WERI-Rb-1 (cell line): ENCODE measurements around the gene ICAM3.

ENCODE experiments used
- DNase-seq: peaks from one replicate; pipeline ENCODE4 v3.0.0-alpha.2; 2020
- H3K27ac ChIP-seq: fragments of 250-450 bp; sonication (Bioruptor Pico); 2 replicates; pipeline ENCODE4 v1.5.1; 2020; ENCODE audit warnings: mild to moderate bottlenecking, moderate library complexity
- H3K27me3 ChIP-seq: fragments of 250-450 bp; sonication (Bioruptor Pico); 2 replicates; pipeline ENCODE4 v1.5.1; 2021; ENCODE audit warnings: mild to moderate bottlenecking, low read depth, moderate library complexity; ENCODE audit not compliant: insufficient read depth, severe bottlenecking
- H3K36me3 ChIP-seq: fragments of 250-450 bp; sonication (Bioruptor Pico); 2 replicates; pipeline ENCODE4 v1.5.1; 2020; ENCODE audit warnings: mild to moderate bottlenecking, moderate library complexity
- H3K4me3 ChIP-seq: 2 replicates; pipeline ENCODE4 v1.5.1; 2011; ENCODE audit warnings: low read depth, mild to moderate bottlenecking, control low read depth, low read length
- H3K9me3 ChIP-seq: fragments of 250-450 bp; sonication (Bioruptor Pico); 2 replicates; pipeline ENCODE4 v1.5.1; 2021; ENCODE audit warnings: mild to moderate bottlenecking, moderate library complexity; ENCODE audit not compliant: severe bottlenecking
- TF ChIP-seq, protein P1 (sequence below): IDR thresholded peaks from 2 replicates; pipeline ENCODE4 v1.5.1; 2011; ENCODE audit warnings: low read depth, mild to moderate bottlenecking, control low read depth, inconsistent platforms, low read length

Gene ICAM3

DNA sequence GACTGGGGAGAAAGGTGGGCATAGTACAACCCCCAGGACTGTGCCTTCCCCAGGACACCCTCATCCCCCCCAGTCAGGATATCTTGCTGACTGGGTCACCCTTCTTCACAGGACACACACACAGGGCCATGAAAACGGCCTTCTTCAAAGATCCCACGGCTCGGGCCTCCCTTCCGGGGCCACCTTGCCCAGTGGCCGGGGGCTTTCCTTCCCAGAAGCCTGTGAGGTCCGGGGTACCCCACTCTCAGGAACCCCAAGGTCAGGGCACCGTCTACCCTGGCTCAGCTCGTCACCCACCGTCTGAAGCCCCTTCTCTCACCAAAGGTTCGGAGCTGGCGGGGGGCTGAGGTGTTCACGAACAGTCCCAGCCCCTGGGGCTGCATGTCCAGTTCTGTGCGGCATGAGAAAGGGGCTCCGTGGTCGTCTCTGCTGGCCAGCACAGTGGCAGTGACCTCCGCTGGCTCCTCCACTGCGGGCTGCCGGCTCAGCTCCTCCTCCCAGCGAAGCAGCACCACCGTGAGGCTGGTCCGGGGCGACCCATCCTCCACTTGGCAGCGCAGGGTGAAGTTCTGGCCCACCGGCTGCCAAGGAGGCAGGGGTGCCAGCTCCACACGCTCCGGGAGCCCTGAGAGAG, 4.0 kb downstream of the ICAM3 start:
- peaks cover 29% of the 10 kb centered on the region for H3K36me3 ChIP-seq
- peak overlapping the region; percentile 24; the same call in 1 of the 2 replicates for H3K27ac ChIP-seq
- H3K9me3 ChIP-seq: no peaks in the 10 kb centered on the region
- H3K4me3 ChIP-seq: no peak overlapping the region
- no peaks in the 10 kb centered on the region for H3K27me3 ChIP-seq
- TF ChIP-seq, protein P1, sequence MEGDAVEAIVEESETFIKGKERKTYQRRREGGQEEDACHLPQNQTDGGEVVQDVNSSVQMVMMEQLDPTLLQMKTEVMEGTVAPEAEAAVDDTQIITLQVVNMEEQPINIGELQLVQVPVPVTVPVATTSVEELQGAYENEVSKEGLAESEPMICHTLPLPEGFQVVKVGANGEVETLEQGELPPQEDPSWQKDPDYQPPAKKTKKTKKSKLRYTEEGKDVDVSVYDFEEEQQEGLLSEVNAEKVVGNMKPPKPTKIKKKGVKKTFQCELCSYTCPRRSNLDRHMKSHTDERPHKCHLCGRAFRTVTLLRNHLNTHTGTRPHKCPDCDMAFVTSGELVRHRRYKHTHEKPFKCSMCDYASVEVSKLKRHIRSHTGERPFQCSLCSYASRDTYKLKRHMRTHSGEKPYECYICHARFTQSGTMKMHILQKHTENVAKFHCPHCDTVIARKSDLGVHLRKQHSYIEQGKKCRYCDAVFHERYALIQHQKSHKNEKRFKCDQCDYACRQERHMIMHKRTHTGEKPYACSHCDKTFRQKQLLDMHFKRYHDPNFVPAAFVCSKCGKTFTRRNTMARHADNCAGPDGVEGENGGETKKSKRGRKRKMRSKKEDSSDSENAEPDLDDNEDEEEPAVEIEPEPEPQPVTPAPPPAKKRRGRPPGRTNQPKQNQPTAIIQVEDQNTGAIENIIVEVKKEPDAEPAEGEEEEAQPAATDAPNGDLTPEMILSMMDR: no peak
- no peak for DNase-seq

DNA sequence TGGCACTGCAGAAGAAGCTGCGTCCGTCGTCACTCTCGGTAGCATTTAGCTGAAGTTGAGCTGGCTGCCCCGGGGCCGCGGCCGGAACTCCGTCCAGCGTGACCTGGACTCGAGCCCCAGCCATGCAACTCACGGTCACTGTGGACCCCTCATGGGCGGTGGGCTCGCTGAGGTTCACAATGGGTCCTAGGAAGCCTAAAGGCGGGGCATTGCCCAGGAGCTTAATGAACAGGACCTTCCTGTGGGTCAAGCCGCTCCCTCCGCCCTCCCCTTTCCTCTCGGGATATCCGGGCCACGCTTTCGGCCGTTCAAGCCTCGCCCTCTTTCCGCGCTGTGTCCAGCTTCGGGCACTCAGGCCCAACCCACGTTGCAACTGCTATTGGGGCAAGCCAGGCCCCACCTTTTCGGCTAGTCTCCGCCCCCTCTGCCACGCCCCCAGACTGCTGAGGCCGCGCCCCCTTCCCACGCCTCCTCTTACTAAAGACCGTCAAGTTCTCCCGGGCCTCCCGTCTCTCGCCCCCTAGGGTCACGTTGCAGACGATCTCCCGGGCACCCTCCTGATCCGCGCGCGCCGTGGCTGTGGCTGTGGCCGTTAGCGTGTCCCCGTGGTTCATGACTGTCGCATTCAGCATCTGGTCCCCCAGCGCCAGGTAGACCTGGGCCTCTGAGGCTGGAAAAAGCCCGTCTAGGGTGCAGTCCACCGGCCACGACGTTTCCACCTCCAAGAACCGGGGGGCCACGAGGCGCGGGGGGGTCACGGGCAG, 4.7 kb downstream of the ICAM3 start:
- Histone ChIP-seq H3K9me3 (no peaks in the 10 kb centered on the region), H3K27me3 (no peaks in the 10 kb centered on the region), H3K4me3 (no peak overlapping the region), H3K36me3 (peaks cover 36% of the 10 kb centered on the region), H3K27ac (peak overlapping the region; percentile 99; the same call in 1 of the 2 replicates)
- TF ChIP-seq, protein P1: no peak
- DNase-seq: peak; percentile 62

DNA sequence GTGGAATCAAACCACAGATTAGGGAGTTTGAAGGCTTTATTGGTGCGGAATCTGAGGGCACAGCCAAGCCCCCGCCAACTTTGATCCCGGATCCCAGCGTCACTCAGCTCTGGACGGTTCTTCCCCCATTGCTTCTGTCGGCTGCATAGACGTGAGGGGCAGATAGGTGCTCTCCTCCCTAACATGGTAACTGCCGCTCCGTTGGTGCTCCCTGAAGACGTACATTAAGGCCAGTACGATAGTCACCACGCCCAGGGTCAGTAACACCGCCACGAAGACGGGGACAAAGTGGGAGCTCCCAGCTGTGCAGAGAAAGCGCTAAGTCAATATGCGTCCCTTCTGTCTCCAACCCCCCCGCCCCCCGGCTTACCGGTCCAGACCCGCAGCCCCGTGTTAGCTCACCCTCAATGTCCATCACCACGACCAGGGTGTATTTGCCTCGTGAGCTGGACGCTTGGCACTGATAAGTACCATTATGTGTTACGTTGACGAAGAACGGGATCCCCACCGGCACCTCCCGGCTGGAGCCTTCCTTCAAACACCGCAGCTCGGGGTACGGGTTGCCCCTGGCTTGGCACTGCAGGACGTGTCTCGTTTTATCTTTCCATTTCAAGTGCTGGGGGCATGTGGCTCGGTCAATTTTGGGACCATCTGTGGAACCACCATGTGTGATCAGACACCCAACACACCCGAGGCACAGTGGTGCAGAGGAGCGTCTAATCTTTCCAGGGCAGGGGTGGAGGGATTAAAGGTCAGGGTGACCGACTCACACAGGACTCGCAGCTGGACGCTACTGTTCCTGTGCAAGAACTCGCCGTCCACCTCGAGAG, 5.5 kb downstream of the ICAM3 start:
- no peak for DNase-seq
- Histone ChIP-seq H3K27me3 (no peaks in the 10 kb centered on the region), H3K4me3 (peak overlapping the region; percentile 74), H3K36me3 (peaks cover 44% of the 10 kb centered on the region), H3K9me3 (no peaks in the 10 kb centered on the region), H3K27ac (peak overlapping the region; percentile 99)
- TF ChIP-seq, protein P1: no peak

DNA sequence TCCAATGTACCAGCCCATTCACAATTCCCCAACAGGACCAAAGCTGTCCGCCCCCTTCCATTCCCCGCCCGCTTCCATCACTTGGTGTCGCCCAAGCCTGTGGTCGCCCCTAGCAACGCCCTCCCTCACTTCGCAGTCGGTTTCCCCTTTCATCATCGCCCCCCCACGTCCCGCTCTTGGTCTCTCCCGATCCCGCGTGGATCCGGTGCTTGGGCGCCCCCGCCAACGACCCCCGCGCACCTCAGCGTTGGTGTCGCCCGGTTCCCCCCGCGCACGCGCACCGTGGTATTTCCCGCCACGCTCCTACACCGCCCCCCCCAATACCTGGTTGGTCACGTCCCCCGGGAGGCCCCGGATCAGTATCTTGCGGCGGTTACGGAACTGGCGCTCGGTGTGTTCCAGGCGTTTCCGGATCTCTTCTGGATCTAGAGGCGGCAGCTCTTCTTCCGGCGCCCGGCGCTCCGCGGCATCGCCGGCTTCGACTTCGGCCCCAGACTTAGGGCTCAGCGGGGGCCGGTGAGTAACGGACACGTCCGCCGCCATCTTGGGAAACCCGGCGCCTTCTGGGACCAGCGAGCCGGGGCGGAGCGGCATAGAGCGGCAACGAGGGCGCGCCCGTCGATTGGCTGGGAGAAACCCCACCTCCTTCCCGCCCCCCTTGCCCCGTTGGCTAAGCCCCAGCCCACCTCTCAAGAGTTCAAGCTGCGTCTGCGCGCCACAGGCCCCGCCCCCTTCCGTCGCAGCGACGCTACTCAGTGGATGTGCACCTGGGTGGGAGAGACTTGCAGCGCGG, 6.3 kb downstream of the ICAM3 start, which contains the start of gene RAVER1:
RAVER1 (minus strand) TSS at position 565 of the 793 bp plus-strand sequence; CDS start at position 543, 22 bp downstream.
- TF ChIP-seq, protein P1: no peak
- peak; percentile 98 for DNase-seq
- H3K27me3 ChIP-seq: no peaks in the 10 kb centered on the region
- peak within 1 kb of the TSS; percentile 99 for H3K27ac ChIP-seq
- H3K9me3 ChIP-seq: no peaks in the 10 kb centered on the region
- H3K4me3 ChIP-seq: peak within 1 kb of the TSS; percentile 74
- peaks cover 52% of the 10 kb centered on the region for H3K36me3 ChIP-seq
